ENCODE results near the gene UGP2. TPM values are rescaled to one million over a fixed set of nuclear protein-coding genes. Genes with fewer than 3 reads are reported as not detected.
"Not testable (repeated sequence)": the region's sequence is repeated elsewhere in the genome, so short reads cannot be mapped to it uniquely, and the experiment has no call there.

Gene UGP2
- total RNA-seq, 1 experiment from 2014 or later: 134 TPM

GRCh38 chr2:63843791-63844190 is 2.1 kb downstream of the UGP2 start:
- intact Hi-C loops (cut with micrococcal nuclease; ENCODE audit: unreplicated experiment): loop anchor here (2.0 to 5.0 kb wide), 2 partner anchors 101 to 145 kb away; no protein-coding TSS in a partner anchor
- Mint-ChIP-seq H3K4me1 (ENCODE audit: low read depth, unreplicated experiment) (peaks cover 10% of the 10 kb centered on the region), H3K27me3 (ENCODE audit: unreplicated experiment) (no peaks in the 10 kb centered on the region), H3K4me3 (ENCODE audit: low read depth, unreplicated experiment) (peak overlapping the region; percentile 91), H3K27ac (ENCODE audit: unreplicated experiment) (no peak overlapping the region), H3K9me3 (ENCODE audit: low read depth, unreplicated experiment) (no peaks in the 10 kb centered on the region), H3K36me3 (ENCODE audit: insufficient read depth, unreplicated experiment) (peaks cover 50% of the 10 kb centered on the region)
- DNase-seq: no peak
- BruUV-seq (replicated peaks): no TSS peak
- TF ChIP-seq CTCF (IDR thresholded peaks at IDR 0.05; ENCODE audit: unreplicated experiment): no peak
- CTCF ChIA-PET: interaction anchor here (1.1 kb wide), 1 partner anchor 18 kb away, joined by 5 read pairs; no protein-coding TSS in a partner anchor

GRCh38 chr2:63844616-63845015 is 2.9 kb downstream of the UGP2 start:
- no peaks in the 10 kb centered on the region for H3K27me3 Mint-ChIP-seq (ENCODE audit: unreplicated experiment)
- no peak overlapping the region for H3K27ac Mint-ChIP-seq (ENCODE audit: unreplicated experiment)
- DNase-seq: no peak
- intact Hi-C loops (cut with micrococcal nuclease; ENCODE audit: unreplicated experiment): loop anchor here (5.0 kb wide), 2 partner anchors 48 to 102 kb away; no protein-coding TSS in a partner anchor
- no TSS peak for BruUV-seq (replicated peaks)
- H3K4me1 Mint-ChIP-seq (ENCODE audit: low read depth, unreplicated experiment): peaks cover 17% of the 10 kb centered on the region
- no peak for TF ChIP-seq CTCF (IDR thresholded peaks at IDR 0.05; ENCODE audit: unreplicated experiment)
- H3K4me3 Mint-ChIP-seq (ENCODE audit: low read depth, unreplicated experiment): no peak overlapping the region
- H3K9me3 Mint-ChIP-seq (ENCODE audit: low read depth, unreplicated experiment): no peaks in the 10 kb centered on the region
- H3K36me3 Mint-ChIP-seq (ENCODE audit: insufficient read depth, unreplicated experiment): peaks cover 50% of the 10 kb centered on the region
- CTCF ChIA-PET: interaction anchor here (0.7 kb wide), 1 partner anchor 156 kb away, joined by 4 read pairs; no protein-coding TSS in a partner anchor

GRCh38 chr2:63845866-63846265 is 4.2 kb downstream of the UGP2 start:
- Mint-ChIP-seq H3K4me3 (ENCODE audit: low read depth, unreplicated experiment) (no peak overlapping the region), H3K4me1 (ENCODE audit: low read depth, unreplicated experiment) (peaks cover 20% of the 10 kb centered on the region), H3K27me3 (ENCODE audit: unreplicated experiment) (no peaks in the 10 kb centered on the region), H3K36me3 (ENCODE audit: insufficient read depth, unreplicated experiment) (peaks cover 38% of the 10 kb centered on the region), H3K27ac (ENCODE audit: unreplicated experiment) (no peak overlapping the region), H3K9me3 (ENCODE audit: low read depth, unreplicated experiment) (no peaks in the 10 kb centered on the region)
- TF ChIP-seq CTCF (IDR thresholded peaks at IDR 0.05; ENCODE audit: unreplicated experiment): no peak
- no TSS peak for BruUV-seq (replicated peaks)
- intact Hi-C loops (cut with micrococcal nuclease; ENCODE audit: unreplicated experiment): loop anchor here (5.0 kb wide), 1 partner anchor 46 kb away; no protein-coding TSS in a partner anchor
- CTCF ChIA-PET: no interaction called here
- no peak for DNase-seq

- no peak overlapping the region for H3K27ac Mint-ChIP-seq (ENCODE audit: unreplicated experiment)
- no peak for TF ChIP-seq CTCF (IDR thresholded peaks at IDR 0.05; ENCODE audit: unreplicated experiment)
- peaks cover 26% of the 10 kb centered on the region for H3K4me1 Mint-ChIP-seq (ENCODE audit: low read depth, unreplicated experiment)
- no peak for DNase-seq
- peaks cover 32% of the 10 kb centered on the region for H3K36me3 Mint-ChIP-seq (ENCODE audit: insufficient read depth, unreplicated experiment)
- H3K27me3 Mint-ChIP-seq (ENCODE audit: unreplicated experiment): no peaks in the 10 kb centered on the region
- no peak overlapping the region for H3K4me3 Mint-ChIP-seq (ENCODE audit: low read depth, unreplicated experiment)
- CTCF ChIA-PET: interaction anchor here (0.6 kb wide), 1 partner anchor 748 kb away, joined by 5 read pairs; no protein-coding TSS in a partner anchor
- BruUV-seq (replicated peaks): no TSS peak
- H3K9me3 Mint-ChIP-seq (ENCODE audit: low read depth, unreplicated experiment): no peaks in the 10 kb centered on the region
- intact Hi-C loops (cut with micrococcal nuclease; ENCODE audit: unreplicated experiment): loop anchor here (5.0 kb wide), 1 partner anchor 46 kb away; no protein-coding TSS in a partner anchor
These were observed 4.8 kb downstream of the UGP2 start for GRCh38 chr2:63846487-63846886.

- intact Hi-C loops (cut with micrococcal nuclease; ENCODE audit: unreplicated experiment): loop anchor here (5.0 kb wide), 1 partner anchor 45 kb away; no protein-coding TSS in a partner anchor
These were observed 5.9 kb downstream of the UGP2 start for GRCh38 chr2:63847571-63847970.

More at GRCh38 chr2:63847571-63847970, 5.9 kb downstream of the UGP2 start:
- BruUV-seq (replicated peaks); H3K9me3 Mint-ChIP-seq (ENCODE audit: low read depth, unreplicated experiment); CTCF ChIA-PET; H3K4me3 Mint-ChIP-seq (ENCODE audit: low read depth, unreplicated experiment); H3K27ac Mint-ChIP-seq (ENCODE audit: unreplicated experiment); H3K27me3 Mint-ChIP-seq (ENCODE audit: unreplicated experiment); DNase-seq: not testable (repeated sequence)
- peaks cover 21% of the 10 kb centered on the region for H3K36me3 Mint-ChIP-seq (ENCODE audit: insufficient read depth, unreplicated experiment)
- peaks cover 32% of the 10 kb centered on the region for H3K4me1 Mint-ChIP-seq (ENCODE audit: low read depth, unreplicated experiment)
